H9 (cell line): ENCODE results near the gene ABHD1. TPM values are rescaled to one million over a fixed set of nuclear protein-coding genes. Genes with fewer than 3 reads are reported as not detected.

Experiments
- DNase-seq: peaks from one replicate; pipeline ENCODE4 v3.0.0-alpha.2; 2017
- H2AFZ ChIP-seq: one replicate; pipeline ENCODE4 v1.6.1; 2013; ENCODE audit warnings: mild to moderate bottlenecking, low read length, control low read depth, moderate library complexity
- H2AK5ac ChIP-seq: 2 replicates; pipeline ENCODE4 v1.6.1; 2013; ENCODE audit warnings: low read length, control low read depth, mixed read lengths; ENCODE audit not compliant: insufficient read length
- H2BK120ac ChIP-seq: one replicate; pipeline ENCODE4 v1.6.1; 2013; ENCODE audit warnings: low read depth, mild to moderate bottlenecking, low read length, control low read depth, inconsistent platforms; ENCODE audit not compliant: poor library complexity, severe bottlenecking
- H2BK12ac ChIP-seq: 2 replicates; pipeline ENCODE4 v1.6.1; 2013; ENCODE audit warnings: low read length, control low read depth, mixed read lengths, low read depth; ENCODE audit not compliant: insufficient read length
- H2BK15ac ChIP-seq: 2 replicates; pipeline ENCODE4 v1.6.1; 2013; ENCODE audit warnings: low read depth, low read length, control low read depth
- H2BK20ac ChIP-seq: one replicate; pipeline ENCODE4 v1.6.1; 2013; ENCODE audit warnings: low read depth, mild to moderate bottlenecking, low read length, control low read depth, inconsistent platforms; ENCODE audit not compliant: poor library complexity, severe bottlenecking
- H2BK5ac ChIP-seq: 2 replicates; pipeline ENCODE4 v1.6.1; 2013; ENCODE audit warnings: low read length, control low read depth, mixed read lengths; ENCODE audit not compliant: insufficient read length
- H3K14ac ChIP-seq: 2 replicates; pipeline ENCODE4 v1.6.1; 2013; ENCODE audit warnings: low read length, control low read depth; ENCODE audit not compliant: insufficient read depth
- H3K18ac ChIP-seq: 2 replicates; pipeline ENCODE4 v1.6.1; 2013; ENCODE audit warnings: low read depth, mild to moderate bottlenecking, mixed read lengths, low read length, control low read depth; ENCODE audit not compliant: insufficient read length
- H3K23ac ChIP-seq: 2 replicates; pipeline ENCODE4 v1.6.1; 2013; ENCODE audit warnings: low read length, control low read depth, mixed read lengths, low read depth; ENCODE audit not compliant: insufficient read length
- H3K23me2 ChIP-seq: 2 replicates; pipeline ENCODE4 v1.6.1; 2013; ENCODE audit warnings: low read depth, mild to moderate bottlenecking, mixed read lengths, low read length, control low read depth; ENCODE audit not compliant: insufficient read length, poor library complexity, severe bottlenecking
- H3K27ac ChIP-seq: 2 replicates; pipeline ENCODE4 v1.5.1; 2013; ENCODE audit warnings: low read length, control low read depth, mixed read lengths, low read depth; ENCODE audit not compliant: insufficient read length
- H3K27me3 ChIP-seq: 2 replicates; pipeline ENCODE4 v1.6.1; 2013; ENCODE audit warnings: low read length, control low read depth, inconsistent platforms; ENCODE audit not compliant: insufficient read depth
- H3K4ac ChIP-seq: 2 replicates; pipeline ENCODE4 v1.6.1; 2013; ENCODE audit warnings: low read depth, mild to moderate bottlenecking, control low read depth, inconsistent platforms, low read length, moderate library complexity
- H3K4me1 ChIP-seq: 2 replicates; pipeline ENCODE4 v1.6.1; 2013; ENCODE audit warnings: low read length, control low read depth, inconsistent platforms; ENCODE audit not compliant: insufficient read depth
- H3K4me2 ChIP-seq: 2 replicates; pipeline ENCODE4 v1.6.1; 2013; ENCODE audit warnings: low read length, control low read depth, mixed read lengths; ENCODE audit not compliant: insufficient read length, insufficient read depth
- H3K56ac ChIP-seq: 2 replicates; pipeline ENCODE4 v1.6.1; 2013; ENCODE audit warnings: low read depth, mild to moderate bottlenecking, mixed read lengths, low read length, control low read depth; ENCODE audit not compliant: insufficient read length
- H3K79me1 ChIP-seq: 2 replicates; pipeline ENCODE4 v1.6.1; 2013; ENCODE audit warnings: low read depth, mild to moderate bottlenecking, moderate library complexity, low read length, control low read depth, inconsistent platforms; ENCODE audit not compliant: insufficient read depth, poor library complexity, severe bottlenecking
- H3K79me2 ChIP-seq: 2 replicates; pipeline ENCODE4 v1.6.1; 2013; ENCODE audit warnings: low read length, control low read depth, inconsistent platforms; ENCODE audit not compliant: insufficient read depth
- H3K9ac ChIP-seq: 2 replicates; pipeline ENCODE4 v1.6.1; 2013; ENCODE audit warnings: low read length, control low read depth, mixed read lengths; ENCODE audit not compliant: insufficient read length; ENCODE audit errors: extremely low read depth
- H3K9me3 ChIP-seq: one replicate; pipeline ENCODE4 v1.6.1; 2013; ENCODE audit warnings: low read depth, low read length, inconsistent platforms; ENCODE audit not compliant: control insufficient read depth
- H3T11ph ChIP-seq: one replicate; pipeline ENCODE4 v1.6.1; 2013; ENCODE audit warnings: mild to moderate bottlenecking, low read length, control low read depth, inconsistent platforms
- H4K20me1 ChIP-seq: one replicate; pipeline ENCODE4 v1.6.1; 2013; ENCODE audit not compliant: control insufficient read depth, insufficient read length, insufficient read depth
- H4K5ac ChIP-seq: 2 replicates; pipeline ENCODE4 v1.6.1; 2013; ENCODE audit warnings: low read depth, mild to moderate bottlenecking, mixed read lengths, low read length, control low read depth; ENCODE audit not compliant: insufficient read length
- H4K8ac ChIP-seq: replicated peaks from 2 replicates; pipeline ENCODE4 v1.6.1; 2013; ENCODE audit warnings: low read length, control low read depth, mixed read lengths, low read depth; ENCODE audit not compliant: insufficient read length
- H4K91ac ChIP-seq: 2 replicates; pipeline ENCODE4 v1.6.1; 2013; ENCODE audit warnings: low read depth, mild to moderate bottlenecking, moderate library complexity, mixed read lengths, low read length, control low read depth; ENCODE audit not compliant: insufficient read length
- H3K27ac Mint-ChIP-seq, 3 experiments: 2 replicates in 2 of 3; 3 replicates in 1 of 3; pipeline ENCODE4 v1.8.0; 2020 to 2021; ENCODE audit warnings: mixed read lengths in 3 of 3, mild to moderate bottlenecking in 1 of 3, moderate library complexity in 1 of 3
- H3K27me3 Mint-ChIP-seq: 2 replicates; pipeline ENCODE4 v1.8.0; 2021; ENCODE audit warnings: low read depth, mild to moderate bottlenecking, moderate library complexity, mixed read lengths
- H3K36me3 Mint-ChIP-seq, 3 experiments: 2 replicates in 2 of 3; 3 replicates in 1 of 3; pipeline ENCODE4 v1.8.0; 2020 to 2021; ENCODE audit warnings: low read depth in 3 of 3, mixed read lengths in 3 of 3; ENCODE audit not compliant: insufficient read depth in 1 of 3
- H3K4me1 Mint-ChIP-seq, 2 experiments: 2 replicates each; pipeline ENCODE4 v1.8.0; 2020; ENCODE audit warnings: mixed read lengths in 2 of 2
- H3K4me3 Mint-ChIP-seq, 2 experiments: 2 replicates in 1 of 2; 3 replicates in 1 of 2; pipeline ENCODE4 v1.8.0; 2020 to 2021; ENCODE audit warnings: mild to moderate bottlenecking in 2 of 2, mixed read lengths in 2 of 2, moderate library complexity in 1 of 2
- H3K9me3 Mint-ChIP-seq, 2 experiments: 2 replicates in 1 of 2; 3 replicates in 1 of 2; pipeline ENCODE4 v1.8.0; 2020; ENCODE audit warnings: mild to moderate bottlenecking in 2 of 2, mixed read lengths in 2 of 2, moderate library complexity in 1 of 2
- CTCF ChIP-seq: fragments of 200-600 bp; sonication (generic); conservative IDR thresholded peaks from 3 replicates; pipeline ENCODE4 v1.8.0; 2021; ENCODE audit warnings: antibody characterized with exemption, mild to moderate bottlenecking
- WGBS: extraction: QIAGEN DNeasy Blood & Tissue Kit; methylation state at CpG from one replicate; pipeline ENCODE4 v1.1.7; 2013; ENCODE audit warnings: missing lambda C conversion rate, low lambda C conversion rate, mixed read lengths; ENCODE audit not compliant: insufficient read length; ENCODE audit errors: extremely low coverage; 5-methylcytosine and 5-hydroxymethylcytosine counted together
- total RNA-seq: library from RNA; stranded (reverse); gene quantifications from 2 replicates; pipeline ENCODE4 v1.2.1, GENCODE V29; 2021

The ABHD1 gene
- total RNA-seq, 1 experiment from 2014 or later = 0.31 TPM

- Histone ChIP-seq H4K8ac (no peak overlapping the region), H3T11ph (no peak overlapping the region), H3K4ac (no peak overlapping the region), H3K9me3 (no peaks in the 10 kb centered on the region), H3K4me1 (no peaks in the 10 kb centered on the region), H4K5ac (no peak overlapping the region), H2AFZ (no peak overlapping the region), H3K56ac (no peak overlapping the region), H2BK5ac (no peak overlapping the region), H3K23me2 (no peaks in the 10 kb centered on the region), H3K27me3 (no peaks in the 10 kb centered on the region), H2AK5ac (no peak overlapping the region), H3K4me2 (no peak overlapping the region), H3K18ac (no peak overlapping the region), H3K79me1 (no peaks in the 10 kb centered on the region), H3K27ac (no peak overlapping the region), H4K91ac (no peak overlapping the region), H3K9ac (no peak overlapping the region), H2BK120ac (no peak overlapping the region), H2BK20ac (no peak overlapping the region), H3K23ac (no peak overlapping the region), H3K14ac (no peak overlapping the region), H2BK15ac (no peak overlapping the region), H3K79me2 (no peaks in the 10 kb centered on the region), H4K20me1 (peaks cover 3% of the 10 kb centered on the region), H2BK12ac (no peak overlapping the region)
- Mint-ChIP-seq H3K4me3 (no peak overlapping the region), H3K36me3 (peaks cover 0 to 1% (median 0%) of the 10 kb centered on the region in 3 experiments; a peak in 4 of 7 replicates), H3K27ac (peak overlapping the region in 2 of 3 experiments; percentile 49 to 74; a peak in 3 of 7 replicates), H3K9me3 (no peaks in the 10 kb centered on the region; a peak in 1 of 5 replicates), H3K27me3 (peaks cover 10% of the 10 kb centered on the region; the same call in 1 of the 2 replicates), H3K4me1 (peaks cover 8 to 10% of the 10 kb centered on the region in 2 experiments)
- DNase-seq = no peak
- no peak for TF ChIP-seq CTCF
- no CpG with 5 or more reads among the region's 19 CpGs for WGBS
Observed at GRCh38 chr2:27099334-27099955, 24.2 kb upstream of the ABHD1 start.
